Measurements from ENCODE around the gene HSF2. TPM values are rescaled to one million over a fixed set of nuclear protein-coding genes. Genes with fewer than 3 reads are reported as not detected.

The HSF2 gene
- total and polyA plus RNA-seq, 2 donors (not counting 1 experiment from before 2014, with no cell fraction given) = 10.6 to 10.8 TPM

DNA sequence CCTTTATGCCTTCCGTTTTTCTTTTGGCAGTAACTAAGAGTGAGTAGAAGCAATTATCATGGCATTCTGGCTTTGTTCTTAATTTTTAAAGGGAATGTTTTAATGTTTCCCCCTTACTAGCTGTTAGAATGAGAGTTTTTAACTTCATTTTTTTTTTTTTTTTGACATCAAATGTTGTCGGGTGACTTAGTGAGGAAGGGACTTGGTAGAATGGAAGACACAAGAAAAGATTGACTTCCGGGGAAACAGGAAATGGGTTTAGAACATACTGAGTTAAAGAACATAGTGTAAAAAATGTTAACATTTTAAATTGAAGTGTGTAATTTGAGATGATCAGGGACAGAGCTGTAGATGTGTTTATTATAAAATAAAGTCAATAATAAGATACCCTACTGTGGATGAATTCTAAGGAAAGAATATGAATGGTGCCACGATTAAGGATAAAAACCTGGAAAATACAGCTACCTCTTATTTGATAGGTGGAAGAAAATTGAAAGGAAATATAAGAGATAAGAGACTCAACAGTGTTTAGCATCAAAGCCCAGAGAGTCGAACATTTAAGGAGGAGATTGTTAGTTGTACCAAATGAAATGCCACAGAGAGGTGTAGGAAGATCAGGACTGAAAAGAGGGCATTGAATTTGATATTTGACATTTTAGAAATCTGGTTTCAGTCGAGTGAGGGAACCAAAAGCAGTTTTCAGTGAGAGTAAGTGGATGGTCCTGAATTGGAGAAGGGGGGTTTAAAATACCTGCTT, 9.4 kb downstream of the HSF2 start:
- POLR2A ChIA-PET = no interaction called here
- H3K4me3 Mint-ChIP-seq = no peak overlapping the region
- no peak for TF ChIP-seq EZH2 (IDR thresholded peaks at IDR 0.05; ENCODE audit: borderline replicate concordance, insufficient read depth, low read depth, low read length, poor library complexity, severe bottlenecking)
- TF ChIP-seq, protein P1, sequence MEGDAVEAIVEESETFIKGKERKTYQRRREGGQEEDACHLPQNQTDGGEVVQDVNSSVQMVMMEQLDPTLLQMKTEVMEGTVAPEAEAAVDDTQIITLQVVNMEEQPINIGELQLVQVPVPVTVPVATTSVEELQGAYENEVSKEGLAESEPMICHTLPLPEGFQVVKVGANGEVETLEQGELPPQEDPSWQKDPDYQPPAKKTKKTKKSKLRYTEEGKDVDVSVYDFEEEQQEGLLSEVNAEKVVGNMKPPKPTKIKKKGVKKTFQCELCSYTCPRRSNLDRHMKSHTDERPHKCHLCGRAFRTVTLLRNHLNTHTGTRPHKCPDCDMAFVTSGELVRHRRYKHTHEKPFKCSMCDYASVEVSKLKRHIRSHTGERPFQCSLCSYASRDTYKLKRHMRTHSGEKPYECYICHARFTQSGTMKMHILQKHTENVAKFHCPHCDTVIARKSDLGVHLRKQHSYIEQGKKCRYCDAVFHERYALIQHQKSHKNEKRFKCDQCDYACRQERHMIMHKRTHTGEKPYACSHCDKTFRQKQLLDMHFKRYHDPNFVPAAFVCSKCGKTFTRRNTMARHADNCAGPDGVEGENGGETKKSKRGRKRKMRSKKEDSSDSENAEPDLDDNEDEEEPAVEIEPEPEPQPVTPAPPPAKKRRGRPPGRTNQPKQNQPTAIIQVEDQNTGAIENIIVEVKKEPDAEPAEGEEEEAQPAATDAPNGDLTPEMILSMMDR (IDR thresholded peaks at IDR 0.05) = no peak
- WGBS (ENCODE audit: insufficient coverage) = 100% methylated on average over 2 of the region's 6 CpGs
- H3K9ac ChIP-seq (ENCODE audit: low read length) = no peak overlapping the region
- intact Hi-C loops (cut with micrococcal nuclease) = no loop called here
- no peak for DNase-seq
- H4K20me1 ChIP-seq (ENCODE audit: control insufficient read depth, insufficient read depth, low read length, poor library complexity, severe bottlenecking) = no peaks in the 10 kb centered on the region
- ATAC-seq (ENCODE audit: low read depth) = no peak
- no peaks in the 10 kb centered on the region for H3K27me3 ChIP-seq (replicated peaks in 1 of 4; ENCODE audit: control extremely low read depth in 1 of 4, control insufficient read depth in 3 of 4, insufficient read depth in 4 of 4, low read length in 3 of 4)
- CTCF ChIA-PET = interaction anchor here (1.9 kb wide), 1 partner anchor 10 kb away, joined by 8 read pairs; the partner anchor contains the start of gene HSF2
- H3K4me2 ChIP-seq (replicated peaks; ENCODE audit: low read depth, low read length, poor library complexity, severe bottlenecking) = no peak overlapping the region
- no peaks in the 10 kb centered on the region for H3K4me1 ChIP-seq (ENCODE audit: control insufficient read depth in 2 of 2, insufficient read depth in 2 of 2, low read length in 2 of 2)
- H3K9me3 Mint-ChIP-seq (ENCODE audit: insufficient read depth) = no peaks in the 10 kb centered on the region
- H3K36me3 ChIP-seq (replicated peaks in 1 of 2; ENCODE audit: control extremely low read depth in 1 of 2, control insufficient read depth in 1 of 2, extremely low read depth in 1 of 2, insufficient read depth in 2 of 2, low read length in 1 of 2) = peaks cover 5 to 12% of the 10 kb centered on the region in 2 experiments
- no peaks in the 10 kb centered on the region for H3K27me3 Mint-ChIP-seq
- no peak overlapping the region for H2AFZ ChIP-seq (ENCODE audit: insufficient read depth, low read depth, low read length, poor library complexity, severe bottlenecking)
- no peak overlapping the region for H3K27ac ChIP-seq (ENCODE audit: low read length in 2 of 2)
- no peak overlapping the region for H3K27ac Mint-ChIP-seq
- no peaks in the 10 kb centered on the region for H3K9me3 ChIP-seq (ENCODE audit: control extremely low read depth in 1 of 3, control insufficient read depth in 2 of 3, insufficient read depth in 1 of 3, low read length in 2 of 3)
- H3K4me1 Mint-ChIP-seq = peaks cover 22% of the 10 kb centered on the region
- peaks cover 38% of the 10 kb centered on the region for H3K79me2 ChIP-seq (ENCODE audit: control insufficient read depth, insufficient read depth, low read length)
- no peak overlapping the region for H3K4me3 ChIP-seq (ENCODE audit: control extremely low read depth in 1 of 5, extremely low read depth in 1 of 5, insufficient read depth in 1 of 5, low read depth in 2 of 5, low read length in 4 of 5)

DNA sequence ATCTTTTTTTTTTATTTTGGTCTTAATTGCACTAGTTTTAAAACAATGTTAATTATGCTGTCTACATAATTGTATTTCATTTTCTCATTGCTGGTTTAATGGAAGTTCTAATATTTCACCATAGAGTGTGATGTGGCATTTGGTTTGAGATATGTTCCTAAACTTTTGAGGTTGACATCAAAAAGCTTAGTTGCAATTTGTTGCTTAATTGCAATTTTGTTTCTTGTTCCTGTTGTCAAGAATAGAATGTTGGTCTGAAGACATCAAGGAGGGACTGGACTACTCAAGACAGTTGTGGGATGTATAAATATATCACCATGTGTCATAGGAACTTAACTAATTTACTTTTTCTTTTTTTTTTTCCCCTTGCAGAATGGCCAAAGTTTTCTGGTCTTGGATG, 12.5 kb downstream of the HSF2 start:
- DNase-seq (no peak), ATAC-seq (ENCODE audit: low read depth) (no peak)
- no peaks in the 10 kb centered on the region for H3K4me1 ChIP-seq (ENCODE audit: control insufficient read depth in 2 of 2, insufficient read depth in 2 of 2, low read length in 2 of 2)
- H3K9me3 ChIP-seq (ENCODE audit: control extremely low read depth in 1 of 3, control insufficient read depth in 2 of 3, insufficient read depth in 1 of 3, low read length in 2 of 3) = no peaks in the 10 kb centered on the region
- no peak overlapping the region for H3K4me3 ChIP-seq (ENCODE audit: control extremely low read depth in 1 of 5, extremely low read depth in 1 of 5, insufficient read depth in 1 of 5, low read depth in 2 of 5, low read length in 4 of 5)
- no peak overlapping the region for H3K4me3 Mint-ChIP-seq
- ChIA-PET POLR2A (no interaction called here), CTCF (no interaction called here)
- no peaks in the 10 kb centered on the region for H3K27me3 ChIP-seq (replicated peaks in 1 of 4; ENCODE audit: control extremely low read depth in 1 of 4, control insufficient read depth in 3 of 4, insufficient read depth in 4 of 4, low read length in 3 of 4)
- H2AFZ ChIP-seq (ENCODE audit: insufficient read depth, low read depth, low read length, poor library complexity, severe bottlenecking) = no peak overlapping the region
- H4K20me1 ChIP-seq (ENCODE audit: control insufficient read depth, insufficient read depth, low read length, poor library complexity, severe bottlenecking) = no peaks in the 10 kb centered on the region
- intact Hi-C loops (cut with micrococcal nuclease) = no loop called here
- TF ChIP-seq EZH2 (IDR thresholded peaks at IDR 0.05; ENCODE audit: borderline replicate concordance, insufficient read depth, low read depth, low read length, poor library complexity, severe bottlenecking) = no peak
- TF ChIP-seq, protein P1 (IDR thresholded peaks at IDR 0.05) = no peak
- no peaks in the 10 kb centered on the region for H3K9me3 Mint-ChIP-seq (ENCODE audit: insufficient read depth)
- H3K79me2 ChIP-seq (ENCODE audit: control insufficient read depth, insufficient read depth, low read length) = peaks cover 16% of the 10 kb centered on the region
- H3K4me2 ChIP-seq (replicated peaks; ENCODE audit: low read depth, low read length, poor library complexity, severe bottlenecking) = no peak overlapping the region
- peaks cover 7 to 13% of the 10 kb centered on the region in 2 experiments for H3K36me3 ChIP-seq (replicated peaks in 1 of 2; ENCODE audit: control extremely low read depth in 1 of 2, control insufficient read depth in 1 of 2, extremely low read depth in 1 of 2, insufficient read depth in 2 of 2, low read length in 1 of 2)
- no peak overlapping the region for H3K9ac ChIP-seq (ENCODE audit: low read length)
- no peak overlapping the region for H3K27ac ChIP-seq (ENCODE audit: low read length in 2 of 2)
- H3K27me3 Mint-ChIP-seq = no peaks in the 10 kb centered on the region
- H3K4me1 Mint-ChIP-seq = peaks cover 14% of the 10 kb centered on the region
- H3K27ac Mint-ChIP-seq = no peak overlapping the region

Data from B cell (primary cell).